GM12891 (cell line): ENCODE measurements around the gene ALDH9A1.
"Not testable (repeated sequence)": the region's sequence is repeated elsewhere in the genome, so short reads cannot be mapped to it uniquely, and the experiment has no call there.

ENCODE experiments used
- POLR2A ChIP-seq: IDR thresholded peaks from 2 replicates; pipeline ENCODE4 v1.6.1; 2011; ENCODE audit warnings: low read depth, low read length, control low read depth
- POLR2AphosphoS5 ChIP-seq: IDR thresholded peaks from 2 replicates; pipeline ENCODE4 v1.6.1; 2011; ENCODE audit warnings: low read depth, low read length, control low read depth

- not testable (repeated sequence) for TF ChIP-seq POLR2AphosphoS5, POLR2A
These were observed 46.6 kb upstream of the ALDH9A1 start for GRCh38 chr1:165744913-165745312.
